T-helper 17 cell (primary cell): ENCODE results near the gene ENDOV. TPM values are rescaled to one million over a fixed set of nuclear protein-coding genes. Genes with fewer than 3 reads are reported as not detected.

Experiments
- ATAC-seq: fragments of 150-1000 bp; cut with Tn5 transposase; 2 replicates; pipeline ENCODE4 v1.10.0; 2021; ENCODE audit warnings: mild to moderate bottlenecking, moderate library complexity
- DNase-seq, 3 donors: peaks; one replicate each; pipeline versions ENCODE4 v3.0.0 to v3.0.0-alpha.2; 2020 to 2021
- H3K9me3 ChIP-seq: one replicate; pipeline ENCODE4 v1.7.0; 2013; ENCODE audit warnings: low read length, mild to moderate bottlenecking; ENCODE audit not compliant: control insufficient read depth, poor library complexity, severe bottlenecking
- H3K27ac Mint-ChIP-seq: one replicate; pipeline ENCODE4 v1.8.0; 2022; ENCODE audit warnings: mild to moderate bottlenecking, moderate library complexity, mixed read lengths
- H3K27me3 Mint-ChIP-seq: one replicate; pipeline ENCODE4 v1.8.0; 2022; ENCODE audit warnings: mixed read lengths
- H3K36me3 Mint-ChIP-seq: one replicate; pipeline ENCODE4 v1.8.0; 2022; ENCODE audit warnings: low read depth, mixed read lengths
- H3K4me1 Mint-ChIP-seq: one replicate; pipeline ENCODE4 v1.8.0; 2022; ENCODE audit warnings: mild to moderate bottlenecking, mixed read lengths
- H3K4me3 Mint-ChIP-seq: one replicate; pipeline ENCODE4 v1.8.0; 2022; ENCODE audit warnings: mild to moderate bottlenecking, moderate library complexity, mixed read lengths
- total RNA-seq, 4 donors: library from RNA in 2 of 4; stranded (reverse) in 2 of 4; gene quantifications; one replicate each; pipeline ENCODE4 v1.2.3 and lab custom pipeline; 2022 to 2026

ENDOV gene
- total RNA-seq, 2 donors from 2014 or later = 14.1 to 24.5 TPM

DNA sequence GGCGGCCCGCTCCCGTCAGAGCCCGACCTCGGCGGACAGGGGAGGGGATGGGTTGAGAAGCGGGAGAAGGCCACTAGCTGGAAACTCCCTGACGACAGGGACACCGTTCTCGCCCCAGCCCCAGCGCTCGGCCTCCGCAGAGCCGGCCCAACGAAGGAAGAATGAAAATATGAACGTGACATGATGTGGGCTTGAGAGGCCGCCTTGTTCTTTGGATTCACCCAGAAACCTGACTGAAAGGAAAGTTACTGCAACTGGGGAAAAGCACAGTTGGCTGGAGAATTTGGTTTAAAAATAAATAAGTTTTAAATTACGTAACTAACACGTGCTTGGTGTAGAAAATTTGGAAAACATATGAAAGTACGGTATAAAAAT lies 40.4 kb downstream of the ENDOV start:
- DNase-seq (peak in 1 of 3 donors; percentile 31), ATAC-seq (peak; percentile 26)
- H3K9me3 ChIP-seq = no peaks in the 10 kb centered on the region
- H3K36me3 Mint-ChIP-seq = peaks cover 2% of the 10 kb centered on the region
- peak overlapping the region; percentile 94 for H3K4me3 Mint-ChIP-seq
- peak overlapping the region; percentile 95 for H3K27ac Mint-ChIP-seq
- peaks cover 27% of the 10 kb centered on the region for H3K27me3 Mint-ChIP-seq
- H3K4me1 Mint-ChIP-seq = peaks cover 14% of the 10 kb centered on the region

DNA sequence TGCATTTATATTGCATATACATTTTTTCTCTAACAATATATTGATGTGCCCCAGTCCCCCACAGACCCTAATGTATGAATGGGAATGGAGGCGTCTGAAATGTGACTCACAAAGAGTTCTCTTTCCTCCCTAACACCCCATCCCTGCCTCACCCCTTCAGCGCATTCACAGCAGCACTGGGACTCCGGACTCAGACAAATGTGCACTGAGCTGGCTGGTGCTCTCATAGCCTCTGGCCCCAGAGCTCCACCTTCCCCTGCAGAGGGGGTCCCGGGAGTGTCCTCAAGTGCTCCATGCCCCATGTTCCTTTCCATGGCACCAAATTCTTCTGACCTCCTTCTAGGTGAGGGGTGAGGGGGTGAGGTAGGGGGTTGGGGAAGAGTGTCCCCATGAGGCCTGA lies 40.8 kb downstream of the ENDOV start:
- Mint-ChIP-seq H3K4me3 (peak overlapping the region; percentile 94), H3K36me3 (peaks cover 2% of the 10 kb centered on the region), H3K27me3 (peaks cover 32% of the 10 kb centered on the region), H3K4me1 (peaks cover 16% of the 10 kb centered on the region), H3K27ac (peak overlapping the region; percentile 95)
- H3K9me3 ChIP-seq = no peaks in the 10 kb centered on the region
- ATAC-seq (no peak), DNase-seq (no peak)

DNA sequence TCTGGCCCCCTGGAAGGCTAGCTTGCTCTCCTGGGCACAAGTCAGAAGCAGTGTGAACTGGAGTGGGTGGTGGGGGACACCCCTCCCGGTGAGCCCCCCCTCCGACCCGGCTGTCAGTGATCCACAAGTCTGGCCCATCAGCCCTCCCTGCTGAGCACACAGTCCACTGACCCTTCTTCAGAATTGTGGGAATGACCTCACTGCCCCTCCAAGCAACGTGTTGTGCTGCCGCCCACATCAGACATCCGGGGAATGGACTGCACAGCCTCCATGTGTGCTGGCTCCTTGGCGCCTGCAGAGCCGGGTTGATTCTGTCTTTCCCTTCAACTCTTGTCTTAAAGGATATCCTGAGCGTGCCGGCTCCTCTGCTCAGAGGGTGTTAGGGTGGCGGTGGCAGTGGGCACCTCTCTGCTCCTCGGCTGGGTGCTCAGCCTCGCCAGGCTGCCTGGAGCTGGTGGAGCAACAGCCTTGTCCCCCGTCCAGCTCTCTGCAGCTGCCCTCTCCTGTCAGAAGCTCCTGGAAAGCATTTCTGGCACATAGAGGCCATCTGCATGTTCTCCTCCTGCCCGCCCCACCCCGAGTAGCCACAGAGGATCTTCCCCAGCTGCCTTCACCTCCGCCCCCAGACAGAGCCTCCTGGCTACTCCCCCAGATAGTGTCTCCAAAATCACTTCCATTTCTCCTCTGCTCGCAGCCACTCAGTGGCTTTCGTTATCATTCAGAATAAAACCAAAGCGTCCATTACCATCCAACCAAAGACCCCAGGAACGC lies 41.7 kb downstream of the ENDOV start:
- H3K9me3 ChIP-seq = no peaks in the 10 kb centered on the region
- Mint-ChIP-seq H3K4me3 (peak overlapping the region; percentile 56), H3K27ac (peak overlapping the region; percentile 27), H3K36me3 (peaks cover 3% of the 10 kb centered on the region), H3K4me1 (peaks cover 19% of the 10 kb centered on the region), H3K27me3 (peaks cover 38% of the 10 kb centered on the region)
- DNase-seq (no peak), ATAC-seq (no peak)

DNA sequence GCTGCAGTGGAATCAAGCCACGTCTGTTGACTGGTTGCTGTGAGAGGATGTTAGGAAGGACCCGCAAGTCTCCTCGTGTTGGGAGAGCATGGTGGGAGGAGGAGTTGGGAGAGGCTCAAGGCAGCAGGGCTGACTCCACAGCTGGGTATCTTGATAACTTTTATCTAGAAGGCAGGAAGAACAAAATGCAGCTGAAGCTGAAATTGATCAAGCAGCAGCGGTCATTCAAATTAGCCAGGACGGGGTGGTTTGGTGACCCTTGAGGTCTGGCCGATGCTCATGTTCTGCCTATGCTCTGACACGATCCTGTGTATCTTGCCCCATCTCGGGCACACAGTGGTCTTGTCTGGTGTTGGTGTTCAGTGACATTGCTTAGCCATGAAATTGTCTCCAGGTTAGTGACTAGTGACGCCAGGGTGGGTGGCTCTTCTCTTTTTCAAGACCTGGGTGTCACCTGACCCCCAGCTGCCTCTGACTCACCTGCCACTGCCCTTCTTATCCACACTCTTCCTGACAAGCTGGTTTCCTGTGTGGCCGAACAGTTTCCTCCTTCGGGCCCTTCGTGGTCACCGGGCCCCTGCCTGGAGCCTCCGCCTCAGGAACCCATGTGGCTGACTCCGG lies 42.4 kb downstream of the ENDOV start:
- H3K4me1 Mint-ChIP-seq = peaks cover 19% of the 10 kb centered on the region
- peaks cover 43% of the 10 kb centered on the region for H3K27me3 Mint-ChIP-seq
- no peak overlapping the region for H3K4me3 Mint-ChIP-seq
- H3K36me3 Mint-ChIP-seq = peaks cover 3% of the 10 kb centered on the region
- ATAC-seq (no peak), DNase-seq (no peak)
- no peaks in the 10 kb centered on the region for H3K9me3 ChIP-seq
- H3K27ac Mint-ChIP-seq = peak overlapping the region; percentile 27

DNA sequence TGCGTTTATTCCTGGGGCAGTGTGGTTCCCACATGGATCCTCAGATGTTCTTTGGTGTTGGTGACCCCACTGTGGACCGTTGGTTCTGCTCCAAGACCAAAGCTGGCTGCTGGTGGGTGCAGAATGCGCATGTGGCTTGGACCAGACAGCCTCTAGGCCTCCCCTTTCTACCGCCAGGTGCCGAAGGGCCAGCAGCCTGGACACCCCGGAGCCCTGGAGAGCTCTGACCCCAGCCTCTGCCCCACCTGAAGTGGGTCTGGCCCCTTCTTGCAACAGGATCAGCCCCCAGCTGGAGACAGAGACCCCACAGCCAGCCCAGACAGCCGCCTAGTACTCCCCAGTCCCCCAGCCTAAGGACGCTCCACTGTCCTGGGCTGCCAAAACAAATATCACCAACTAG lies 43.0 kb downstream of the ENDOV start:
- H3K36me3 Mint-ChIP-seq = peaks cover 3% of the 10 kb centered on the region
- H3K9me3 ChIP-seq = no peaks in the 10 kb centered on the region
- no peak overlapping the region for H3K4me3 Mint-ChIP-seq
- DNase-seq (no peak), ATAC-seq (no peak)
- no peak overlapping the region for H3K27ac Mint-ChIP-seq
- H3K27me3 Mint-ChIP-seq = peaks cover 43% of the 10 kb centered on the region
- H3K4me1 Mint-ChIP-seq = peaks cover 19% of the 10 kb centered on the region

DNA sequence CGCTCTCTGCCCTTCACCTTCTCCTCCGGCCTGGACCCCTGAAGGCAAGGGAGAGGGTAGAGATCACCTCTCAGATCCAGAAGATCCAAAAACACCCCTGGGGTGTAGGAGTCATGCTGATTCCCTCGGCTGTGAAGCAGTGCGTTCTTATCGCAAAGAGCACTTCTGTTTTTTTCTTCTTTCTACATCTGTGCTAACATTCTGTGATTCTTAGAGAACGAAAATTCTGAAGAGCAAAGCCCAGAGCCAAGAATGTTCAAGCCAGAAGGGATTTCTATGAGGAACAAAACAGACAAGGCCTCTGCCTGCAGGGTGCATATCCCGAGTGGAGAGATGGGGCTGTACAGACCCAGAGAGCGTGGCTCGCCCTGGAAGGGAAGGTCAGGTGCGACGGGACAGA lies 44.3 kb downstream of the ENDOV start:
- H3K27ac Mint-ChIP-seq = no peak overlapping the region
- no peak overlapping the region for H3K4me3 Mint-ChIP-seq
- peaks cover 49% of the 10 kb centered on the region for H3K27me3 Mint-ChIP-seq
- H3K9me3 ChIP-seq = no peaks in the 10 kb centered on the region
- peaks cover 12% of the 10 kb centered on the region for H3K4me1 Mint-ChIP-seq
- DNase-seq (no peak), ATAC-seq (no peak)
- H3K36me3 Mint-ChIP-seq = peaks cover 3% of the 10 kb centered on the region

DNA sequence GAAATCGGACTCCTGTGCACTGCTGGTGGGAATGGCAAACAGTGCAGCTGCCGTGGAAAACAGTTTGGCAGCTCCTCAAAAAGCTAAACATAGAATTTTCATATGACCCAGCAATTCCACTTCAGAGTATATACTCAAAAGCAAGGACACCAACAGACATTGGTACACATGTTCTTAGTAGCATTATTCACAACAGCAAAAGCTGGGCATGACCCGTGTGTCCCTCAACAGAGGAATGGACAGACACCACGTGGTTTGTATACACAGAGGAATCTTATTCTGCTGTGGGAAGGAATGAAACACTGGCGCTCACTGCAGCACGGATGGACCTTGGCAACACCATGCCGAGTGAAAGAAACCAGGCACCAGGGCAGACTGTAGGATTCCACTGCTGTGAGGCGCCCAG lies 45.5 kb downstream of the ENDOV start:
- H3K4me1 Mint-ChIP-seq = peaks cover 8% of the 10 kb centered on the region
- H3K9me3 ChIP-seq = no peaks in the 10 kb centered on the region
- ATAC-seq (no peak), DNase-seq (no peak)
- H3K36me3 Mint-ChIP-seq = peaks cover 3% of the 10 kb centered on the region
- peaks cover 57% of the 10 kb centered on the region for H3K27me3 Mint-ChIP-seq
- no peak overlapping the region for H3K4me3 Mint-ChIP-seq
- H3K27ac Mint-ChIP-seq = no peak overlapping the region

DNA sequence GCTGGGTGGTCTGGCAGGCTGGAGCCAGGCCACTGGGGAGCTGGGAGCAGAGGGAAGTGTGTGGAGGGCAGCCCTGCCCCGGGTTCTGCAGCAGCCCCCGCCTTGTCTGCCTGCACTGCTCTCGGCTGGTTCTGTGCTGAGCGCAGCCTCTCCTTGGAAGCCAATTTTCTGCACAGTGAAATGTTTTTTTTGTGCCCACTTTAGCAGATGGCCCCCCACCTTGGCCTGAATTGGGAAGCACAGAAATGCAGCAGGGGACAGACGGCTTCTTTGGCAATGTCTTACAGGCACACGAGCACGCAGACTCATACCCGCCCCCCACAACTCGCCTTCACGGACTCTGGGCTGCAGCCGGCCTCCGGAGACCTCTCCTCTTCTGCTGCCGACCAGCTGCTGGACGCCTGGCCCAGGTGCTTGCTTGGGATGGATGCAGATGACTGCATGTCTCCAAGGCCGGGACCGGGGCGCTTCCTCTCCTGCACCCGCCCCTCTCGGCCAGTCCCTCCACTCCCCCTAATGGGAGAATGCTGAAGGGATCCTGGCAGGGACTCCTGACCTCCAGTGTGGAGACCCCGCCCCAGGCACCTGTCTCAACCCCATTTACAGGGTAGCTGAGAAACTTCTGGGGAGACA lies 46.7 kb downstream of the ENDOV start:
- Mint-ChIP-seq H3K4me1 (peaks cover 8% of the 10 kb centered on the region), H3K27ac (no peak overlapping the region), H3K27me3 (peaks cover 68% of the 10 kb centered on the region), H3K4me3 (no peak overlapping the region), H3K36me3 (peaks cover 3% of the 10 kb centered on the region)
- DNase-seq (no peak), ATAC-seq (no peak)
- no peaks in the 10 kb centered on the region for H3K9me3 ChIP-seq

DNA sequence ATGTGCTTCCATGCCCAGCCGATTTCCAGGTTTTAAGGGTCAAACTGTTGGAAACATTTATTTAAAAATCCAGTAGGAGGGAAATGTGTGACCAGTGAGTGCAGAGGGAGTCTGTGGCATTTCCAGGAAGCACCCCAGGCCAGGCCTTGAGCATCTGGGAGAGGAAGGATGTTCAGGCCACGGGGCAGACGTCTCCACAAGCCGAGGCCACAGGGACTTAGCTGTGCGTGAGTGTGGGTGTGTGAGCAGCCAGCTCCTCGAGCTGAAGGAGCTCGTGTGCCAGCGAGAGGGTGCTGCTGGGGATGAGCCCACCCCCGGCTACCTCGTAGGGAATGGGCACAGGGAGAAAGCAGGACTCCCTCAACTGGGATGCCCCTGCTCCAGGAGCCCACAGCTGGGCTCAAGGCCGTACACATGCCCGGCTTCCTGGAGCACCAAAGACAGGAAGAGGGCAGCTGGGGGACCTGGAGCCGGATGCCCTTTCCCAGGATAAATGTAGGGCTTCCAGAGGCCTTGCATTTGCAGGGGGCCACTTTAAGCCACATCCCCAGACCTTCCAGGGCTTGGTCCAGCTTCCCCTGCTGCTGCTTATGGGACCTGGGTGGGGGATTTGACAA lies 48.9 kb downstream of the ENDOV start:
- peaks cover 3% of the 10 kb centered on the region for H3K36me3 Mint-ChIP-seq
- peaks cover 75% of the 10 kb centered on the region for H3K27me3 Mint-ChIP-seq
- no peak overlapping the region for H3K4me3 Mint-ChIP-seq
- H3K27ac Mint-ChIP-seq = no peak overlapping the region
- no peaks in the 10 kb centered on the region for H3K9me3 ChIP-seq
- H3K4me1 Mint-ChIP-seq = peaks cover 6% of the 10 kb centered on the region
- no peak for ATAC-seq
- no peak for DNase-seq

DNA sequence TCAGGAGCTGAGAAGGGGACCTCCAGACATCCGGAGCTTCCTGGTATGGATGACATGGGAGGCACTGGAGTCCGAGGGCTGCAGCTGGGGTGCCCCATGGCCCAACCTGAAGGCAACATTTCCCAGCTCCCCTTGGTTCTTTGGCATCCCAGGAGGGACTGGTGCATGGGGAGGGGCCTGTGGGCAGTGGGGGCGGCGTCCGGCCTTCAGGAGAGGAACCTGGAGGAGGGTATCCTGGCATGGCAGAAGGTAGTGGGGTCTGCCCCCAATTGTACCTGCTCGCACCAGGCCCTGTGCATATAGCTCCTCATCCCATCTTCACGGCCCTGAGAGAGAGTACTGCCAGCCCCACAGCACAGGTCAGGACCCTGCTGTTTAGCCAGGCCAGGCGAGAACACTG lies 49.5 kb downstream of the ENDOV start:
- no peaks in the 10 kb centered on the region for H3K9me3 ChIP-seq
- H3K27me3 Mint-ChIP-seq = peaks cover 75% of the 10 kb centered on the region
- H3K36me3 Mint-ChIP-seq = peaks cover 3% of the 10 kb centered on the region
- no peak overlapping the region for H3K4me3 Mint-ChIP-seq
- peaks cover 6% of the 10 kb centered on the region for H3K4me1 Mint-ChIP-seq
- DNase-seq (no peak), ATAC-seq (no peak)
- H3K27ac Mint-ChIP-seq = no peak overlapping the region

DNA sequence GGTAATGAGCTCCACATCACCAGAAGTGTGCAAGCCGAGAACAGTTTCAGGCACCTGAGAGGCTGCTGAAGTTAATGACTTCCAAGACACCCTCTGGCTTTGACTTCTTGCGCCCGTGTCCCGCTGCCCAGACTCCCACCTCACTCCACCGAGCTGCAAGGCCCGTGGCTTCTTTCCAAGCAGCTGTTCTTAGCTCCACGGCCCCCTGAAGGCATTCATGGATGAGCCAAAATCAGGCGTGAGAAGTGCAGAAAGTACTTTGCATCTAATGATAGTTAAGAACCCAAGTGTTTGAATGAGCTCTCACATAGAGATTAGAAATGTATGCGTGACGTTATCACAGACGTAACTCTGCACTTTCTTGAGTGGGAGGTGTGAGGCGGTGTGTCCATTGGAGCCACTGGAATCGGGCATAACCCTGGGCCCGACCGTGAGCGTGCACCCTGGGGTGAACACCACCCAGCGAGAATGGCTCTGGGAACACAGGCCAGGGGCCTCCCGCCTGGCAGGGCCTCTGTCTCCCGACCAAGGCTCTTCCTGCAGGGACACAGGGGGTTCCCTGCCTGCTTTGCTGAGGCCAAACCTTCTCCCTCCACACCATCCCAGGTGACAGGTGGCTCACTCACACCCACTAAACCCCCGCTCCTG lies 50.5 kb downstream of the ENDOV start:
- no peak for ATAC-seq
- Mint-ChIP-seq H3K4me3 (no peak overlapping the region), H3K4me1 (peaks cover 6% of the 10 kb centered on the region)

DNA sequence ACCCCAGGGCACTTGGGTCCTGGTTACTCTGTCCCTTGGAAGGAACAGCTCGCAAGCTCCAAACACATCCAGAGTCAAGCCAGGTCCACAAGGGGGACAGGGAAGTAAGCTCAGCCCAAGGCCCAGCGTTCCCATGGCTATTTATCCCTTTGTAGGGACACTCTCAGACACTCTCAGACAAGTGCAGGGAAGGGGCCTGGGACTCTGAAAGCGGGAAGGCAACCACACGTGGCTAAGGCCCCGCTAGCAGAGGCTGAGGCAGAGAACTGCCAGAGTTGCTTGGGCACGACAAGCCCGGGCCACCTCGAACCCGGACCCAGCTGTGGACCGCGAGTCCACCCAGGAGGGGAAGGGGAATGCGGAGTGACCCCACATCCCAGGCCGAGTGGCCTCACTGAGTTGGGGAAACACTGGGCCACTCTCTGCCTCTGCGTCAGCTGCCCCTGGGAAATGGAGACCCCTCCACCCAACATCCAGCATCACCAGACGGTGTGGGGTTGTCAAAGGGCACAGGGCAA lies 51.3 kb downstream of the ENDOV start:
- DNase-seq = no peak
- Mint-ChIP-seq H3K36me3 (peaks cover under 1% of the 10 kb centered on the region), H3K27me3 (peaks cover 72% of the 10 kb centered on the region), H3K4me3 (no peak overlapping the region), H3K27ac (no peak overlapping the region), H3K4me1 (no peaks in the 10 kb centered on the region)
- H3K9me3 ChIP-seq = no peaks in the 10 kb centered on the region
- no peak for ATAC-seq

More for the DNA sequence above, 50.5 kb downstream of the ENDOV start:
- peaks cover 3% of the 10 kb centered on the region for H3K36me3 Mint-ChIP-seq
- H3K27ac Mint-ChIP-seq = no peak overlapping the region
- DNase-seq = no peak
- H3K9me3 ChIP-seq = no peaks in the 10 kb centered on the region
- H3K27me3 Mint-ChIP-seq = peaks cover 76% of the 10 kb centered on the region

DNA sequence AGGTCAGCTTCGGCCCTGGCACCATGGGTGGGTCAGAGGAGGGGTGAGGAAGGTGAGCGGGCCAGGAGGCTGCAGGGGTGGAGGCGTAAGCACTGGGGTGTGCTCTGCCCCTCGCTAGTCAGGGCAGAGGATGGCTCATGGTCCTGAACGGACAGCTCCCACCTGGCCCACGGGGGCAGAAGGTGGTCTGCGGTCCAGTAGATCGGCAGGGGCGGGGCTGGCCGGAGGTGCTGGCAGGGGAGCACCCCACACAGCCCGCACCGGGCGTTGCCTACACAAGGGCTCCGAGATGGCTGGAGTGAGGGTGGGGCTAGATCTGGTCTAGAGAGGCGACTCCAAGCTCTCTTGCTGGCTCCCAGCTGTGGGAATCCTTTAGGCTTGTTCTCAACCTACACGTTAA lies 53.3 kb downstream of the ENDOV start:
- H3K27ac Mint-ChIP-seq = no peak overlapping the region
- H3K4me1 Mint-ChIP-seq = peaks cover 6% of the 10 kb centered on the region
- ATAC-seq (no peak), DNase-seq (no peak)
- H3K27me3 Mint-ChIP-seq = peaks cover 84% of the 10 kb centered on the region
- no peaks in the 10 kb centered on the region for H3K9me3 ChIP-seq
- H3K36me3 Mint-ChIP-seq = no peaks in the 10 kb centered on the region
- H3K4me3 Mint-ChIP-seq = no peak overlapping the region
